NB4 (cell line): Measurements from ENCODE around the gene LRRC41.

Experiments used
- CTCF ChIP-seq: IDR thresholded peaks from one replicate; pipeline ENCODE4 v1.5.1; 2012; ENCODE audit warnings: low read depth, low read length
- POLR2A ChIP-seq: IDR thresholded peaks from 2 replicates; pipeline ENCODE4 v1.6.1; 2011; ENCODE audit warnings: mild to moderate bottlenecking; ENCODE audit not compliant: insufficient read length; ENCODE audit errors: extremely low read depth
- TF ChIP-seq, protein P1 (sequence below): IDR thresholded peaks from 2 replicates; pipeline ENCODE4 v1.6.1; 2011; ENCODE audit warnings: low read depth, low read length

DNA sequence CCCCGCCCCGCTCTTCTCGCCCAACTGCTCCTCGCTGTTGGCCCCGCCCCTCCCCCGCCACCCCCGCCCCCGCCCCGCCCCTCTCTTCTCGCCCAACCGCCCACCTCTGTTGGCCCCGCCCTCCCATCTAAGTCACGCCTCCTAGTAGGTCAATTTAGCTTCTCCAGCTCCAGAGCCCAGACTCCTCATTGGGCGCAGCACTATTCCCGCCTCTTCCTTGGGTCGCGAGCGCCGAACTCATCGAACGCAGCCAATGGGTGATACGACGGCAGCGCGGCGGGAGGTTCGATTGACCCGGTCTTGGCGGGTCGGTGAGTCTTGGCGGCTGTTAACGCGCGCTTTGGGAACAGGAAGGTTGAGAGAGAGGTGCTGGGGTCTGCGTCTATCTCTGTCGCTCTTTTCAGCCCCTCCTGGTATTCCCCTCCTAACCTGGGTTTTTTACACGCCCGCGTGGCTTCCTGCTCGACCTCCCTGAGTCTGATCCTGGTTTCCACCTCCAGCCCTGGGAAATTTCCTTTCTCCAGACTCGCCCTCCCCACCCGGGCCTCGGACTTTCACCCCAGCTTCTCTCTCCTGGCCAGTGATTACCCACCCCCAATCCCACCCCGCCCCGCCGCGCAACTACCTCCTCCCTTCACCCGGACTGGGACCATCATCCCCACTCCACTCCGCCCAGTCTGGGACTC is 55.8 kb downstream of the LRRC41 start, which contains the start of gene RAD54L:
- TF ChIP-seq, protein P1, sequence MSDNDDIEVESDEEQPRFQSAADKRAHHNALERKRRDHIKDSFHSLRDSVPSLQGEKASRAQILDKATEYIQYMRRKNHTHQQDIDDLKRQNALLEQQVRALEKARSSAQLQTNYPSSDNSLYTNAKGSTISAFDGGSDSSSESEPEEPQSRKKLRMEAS: peak; percentile 77
- TF ChIP-seq CTCF (no peak), POLR2A (peak; percentile 71)
